Neural crest cell (in vitro differentiated cells): ENCODE results near the gene WWTR1. TPM values are rescaled to one million over a fixed set of nuclear protein-coding genes. Genes with fewer than 3 reads are reported as not detected.

Source experiments
- DNase-seq: peaks from one replicate; pipeline ENCODE4 v3.0.0; 2021; ENCODE audit warnings: low read depth, mixed read lengths, low spot score
- H3K27ac Mint-ChIP-seq: one replicate; pipeline ENCODE4 v1.8.0; 2021; ENCODE audit warnings: mild to moderate bottlenecking, mixed read lengths; ENCODE audit not compliant: unreplicated experiment
- H3K27me3 Mint-ChIP-seq: 2 replicates; pipeline ENCODE4 v1.8.0; 2021; ENCODE audit warnings: low read depth, mild to moderate bottlenecking, mixed read lengths
- H3K36me3 Mint-ChIP-seq: 2 replicates; pipeline ENCODE4 v1.8.0; 2021; ENCODE audit warnings: low read depth, mild to moderate bottlenecking, mixed read lengths
- H3K4me1 Mint-ChIP-seq: 2 replicates; pipeline ENCODE4 v1.8.0; 2021; ENCODE audit warnings: mixed read lengths
- H3K4me3 Mint-ChIP-seq: one replicate; pipeline ENCODE4 v1.8.0; 2021; ENCODE audit warnings: mild to moderate bottlenecking, mixed read lengths
- H3K9me3 Mint-ChIP-seq: 2 replicates; pipeline ENCODE4 v1.8.0; 2021; ENCODE audit warnings: mixed read lengths
- total RNA-seq: library from RNA; stranded (reverse); gene quantifications from 2 replicates; pipeline ENCODE4 v1.2.1, GENCODE V29; 2021
- TF ChIP-seq, protein P1 (sequence below): fragments of 200-600 bp; sonication (generic); conservative IDR thresholded peaks from 2 replicates; pipeline ENCODE4 v1.5.0; 2021; ENCODE audit warnings: antibody characterized with exemption, mild to moderate bottlenecking

The WWTR1 gene
- total RNA-seq, 1 donor from 2014 or later = 35.6 TPM

DNA sequence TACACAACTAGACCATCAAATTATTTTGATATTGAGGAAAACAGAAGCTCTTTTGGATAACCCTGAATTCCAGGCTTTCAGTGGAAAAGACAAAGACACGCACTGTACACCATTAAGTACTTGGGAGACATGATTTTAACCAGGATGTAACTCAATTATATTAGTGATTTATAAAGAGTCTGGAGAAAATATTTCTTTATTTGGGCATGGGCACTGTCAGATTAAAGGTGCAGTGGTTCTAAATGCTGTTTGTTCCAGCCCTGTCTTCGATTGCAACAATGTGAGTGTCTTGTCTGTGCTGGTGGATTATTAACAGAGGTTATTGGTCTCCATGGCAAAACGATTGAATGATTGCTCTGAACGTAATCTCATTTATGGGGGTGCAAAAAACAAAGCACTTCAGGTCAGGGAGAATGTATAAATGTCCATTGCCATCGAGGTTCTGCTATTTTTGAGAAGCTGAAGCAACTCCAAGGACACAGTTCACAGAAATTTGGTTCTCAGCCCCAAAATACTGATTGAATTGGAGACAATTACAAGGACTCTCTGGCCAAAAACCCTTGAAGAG lies 183.5 kb downstream of the WWTR1 start, which contains the start of gene TM4SF4:
Gene TM4SF4, plus strand, starts transcription at position 448 of the 568 bp plus-strand sequence. CDS start 181 bp downstream, outside the sequence.
- H3K27ac Mint-ChIP-seq = no peak within 1 kb of the TSS
- DNase-seq = no peak
- no peaks in the 10 kb centered on the region for H3K9me3 Mint-ChIP-seq
- no peaks in the 10 kb centered on the region for H3K36me3 Mint-ChIP-seq
- TF ChIP-seq, protein P1, sequence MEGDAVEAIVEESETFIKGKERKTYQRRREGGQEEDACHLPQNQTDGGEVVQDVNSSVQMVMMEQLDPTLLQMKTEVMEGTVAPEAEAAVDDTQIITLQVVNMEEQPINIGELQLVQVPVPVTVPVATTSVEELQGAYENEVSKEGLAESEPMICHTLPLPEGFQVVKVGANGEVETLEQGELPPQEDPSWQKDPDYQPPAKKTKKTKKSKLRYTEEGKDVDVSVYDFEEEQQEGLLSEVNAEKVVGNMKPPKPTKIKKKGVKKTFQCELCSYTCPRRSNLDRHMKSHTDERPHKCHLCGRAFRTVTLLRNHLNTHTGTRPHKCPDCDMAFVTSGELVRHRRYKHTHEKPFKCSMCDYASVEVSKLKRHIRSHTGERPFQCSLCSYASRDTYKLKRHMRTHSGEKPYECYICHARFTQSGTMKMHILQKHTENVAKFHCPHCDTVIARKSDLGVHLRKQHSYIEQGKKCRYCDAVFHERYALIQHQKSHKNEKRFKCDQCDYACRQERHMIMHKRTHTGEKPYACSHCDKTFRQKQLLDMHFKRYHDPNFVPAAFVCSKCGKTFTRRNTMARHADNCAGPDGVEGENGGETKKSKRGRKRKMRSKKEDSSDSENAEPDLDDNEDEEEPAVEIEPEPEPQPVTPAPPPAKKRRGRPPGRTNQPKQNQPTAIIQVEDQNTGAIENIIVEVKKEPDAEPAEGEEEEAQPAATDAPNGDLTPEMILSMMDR = no peak
- H3K4me1 Mint-ChIP-seq = peaks cover 5% of the 10 kb centered on the region
- H3K27me3 Mint-ChIP-seq = no peaks in the 10 kb centered on the region
- no peak within 1 kb of the TSS for H3K4me3 Mint-ChIP-seq

DNA sequence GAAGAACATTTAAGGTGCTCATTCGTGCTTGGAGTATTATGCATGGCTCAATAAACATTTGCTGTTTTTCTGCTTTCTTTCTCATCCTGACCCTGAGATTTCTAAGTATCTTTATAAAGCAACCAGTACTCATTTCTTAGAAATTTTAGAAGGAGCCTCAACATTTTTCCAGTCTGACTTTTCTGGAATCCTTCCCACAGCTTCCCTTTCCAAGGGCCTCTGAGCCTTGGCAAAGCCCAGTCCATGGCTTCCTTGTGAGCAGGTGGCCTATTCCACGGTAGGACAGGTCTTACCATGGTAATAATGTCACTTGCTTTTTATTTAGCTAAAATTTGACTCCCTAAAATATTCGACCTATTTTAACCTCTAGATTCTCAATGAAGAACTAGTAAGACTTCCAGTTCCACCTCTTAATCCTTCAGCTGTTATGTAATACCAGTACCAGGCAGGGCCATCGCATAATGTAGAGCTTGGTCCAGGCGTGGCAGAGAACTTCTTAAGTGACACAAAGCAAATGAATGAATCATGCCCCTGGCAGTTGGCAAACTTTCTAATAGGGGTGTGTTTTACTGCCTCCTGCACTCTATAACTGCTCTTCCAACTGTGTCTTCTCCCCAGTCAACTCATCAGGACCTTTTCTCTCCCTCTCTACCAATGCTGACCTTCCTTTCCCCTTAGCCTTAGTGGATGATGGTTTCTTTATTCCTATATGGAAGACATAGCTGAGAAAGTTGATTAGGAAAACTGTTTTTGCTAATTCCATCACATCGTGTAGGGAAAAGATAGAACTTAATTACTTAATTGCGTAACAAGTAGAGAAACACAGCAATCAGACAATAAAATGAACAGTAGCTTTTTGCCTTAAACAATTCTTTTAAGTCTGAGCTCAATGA lies 184.2 kb downstream of the WWTR1 start:
- no peaks in the 10 kb centered on the region for H3K9me3 Mint-ChIP-seq

GRCh38 chr3:149472030-149472797 lies 185.6 kb downstream of the WWTR1 start:
- H3K27ac Mint-ChIP-seq = no peak overlapping the region
- H3K4me1 Mint-ChIP-seq = peaks cover 10% of the 10 kb centered on the region
- no peak for DNase-seq
- no peaks in the 10 kb centered on the region for H3K36me3 Mint-ChIP-seq
- no peaks in the 10 kb centered on the region for H3K9me3 Mint-ChIP-seq
- H3K4me3 Mint-ChIP-seq = no peak overlapping the region
- H3K27me3 Mint-ChIP-seq = no peaks in the 10 kb centered on the region
- TF ChIP-seq, protein P1 = no peak

More for the DNA sequence above, 184.2 kb downstream of the WWTR1 start:
- Mint-ChIP-seq H3K4me1 (peaks cover 7% of the 10 kb centered on the region), H3K36me3 (no peaks in the 10 kb centered on the region), H3K27me3 (no peaks in the 10 kb centered on the region), H3K4me3 (no peak overlapping the region), H3K27ac (no peak overlapping the region)
- DNase-seq = no peak
- TF ChIP-seq, protein P1 = no peak

GRCh38 chr3:149470381-149470780 lies 187.4 kb downstream of the WWTR1 start:
- no peak for DNase-seq
- no peaks in the 10 kb centered on the region for H3K36me3 Mint-ChIP-seq
- no peaks in the 10 kb centered on the region for H3K27me3 Mint-ChIP-seq
- no peak overlapping the region for H3K4me3 Mint-ChIP-seq
- peak overlapping the region; percentile 5 for H3K27ac Mint-ChIP-seq
- TF ChIP-seq, protein P1 = no peak
- peaks cover 10% of the 10 kb centered on the region for H3K4me1 Mint-ChIP-seq
- no peaks in the 10 kb centered on the region for H3K9me3 Mint-ChIP-seq

DNA sequence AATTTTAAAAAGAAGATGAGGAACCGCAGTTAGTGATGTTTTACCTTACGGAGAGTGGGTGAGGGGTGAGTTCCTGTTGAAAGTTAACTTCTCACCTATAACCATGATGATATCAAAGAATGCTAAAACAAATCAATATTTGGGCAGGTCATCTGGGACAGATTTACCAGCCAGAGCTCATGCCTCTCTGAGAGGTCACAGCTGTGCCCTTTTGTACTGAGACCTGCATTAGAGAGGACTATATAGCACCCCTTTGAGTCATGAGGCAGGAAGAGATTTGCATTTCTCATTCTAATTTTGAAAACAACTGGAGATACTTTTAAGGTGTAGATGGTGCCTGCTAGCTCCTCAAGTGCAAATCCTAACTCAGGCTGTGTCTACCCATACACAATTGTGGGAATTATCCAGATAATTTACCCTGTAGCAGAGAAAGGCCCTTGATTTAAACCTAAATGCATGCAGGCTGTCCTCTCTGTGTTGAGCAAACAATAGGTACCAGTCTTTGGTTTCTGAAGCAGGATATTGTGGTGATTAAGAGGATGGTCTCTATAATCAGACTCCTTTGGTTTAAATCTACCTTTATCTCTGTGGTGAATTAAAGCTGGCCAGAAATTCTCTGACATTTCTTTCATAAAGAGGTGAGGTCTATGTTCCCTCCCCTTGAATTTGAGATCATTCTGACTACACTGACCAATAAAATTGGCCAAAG lies 189.2 kb downstream of the WWTR1 start:
- no peak overlapping the region for H3K4me3 Mint-ChIP-seq
- TF ChIP-seq, protein P1 = no peak
- peaks cover 10% of the 10 kb centered on the region for H3K4me1 Mint-ChIP-seq
- no peak overlapping the region for H3K27ac Mint-ChIP-seq
- H3K9me3 Mint-ChIP-seq = peaks cover 3% of the 10 kb centered on the region
- H3K27me3 Mint-ChIP-seq = no peaks in the 10 kb centered on the region
- no peaks in the 10 kb centered on the region for H3K36me3 Mint-ChIP-seq
- no peak for DNase-seq
